GM10266 (cell line): ENCODE measurements around the gene PAK4.

Experiments
- DNase-seq: peaks from one replicate; pipeline ENCODE4 v3.0.0; 2012; ENCODE audit errors: extremely low spot score
- CTCF ChIP-seq: IDR thresholded peaks from 2 replicates; pipeline ENCODE4 v1.5.1; 2012; ENCODE audit warnings: mild to moderate bottlenecking, low read depth; ENCODE audit not compliant: control insufficient read depth, insufficient read depth; ENCODE audit errors: missing control alignments

PAK4 gene

GRCh38 chr19:39170386-39171231, 45.0 kb downstream of the PAK4 start:
- TF ChIP-seq CTCF = no peak
- no peak for DNase-seq

GRCh38 chr19:39171479-39172465, 46.2 kb downstream of the PAK4 start:
- DNase-seq = no peak
- TF ChIP-seq CTCF = no peak

GRCh38 chr19:39172700-39173501, 47.3 kb downstream of the PAK4 start:
- no peak for TF ChIP-seq CTCF
- DNase-seq = no peak

- no peak for TF ChIP-seq CTCF
- no peak for DNase-seq
Observed at GRCh38 chr19:39173502-39173991, 48.0 kb downstream of the PAK4 start.

- no peak for DNase-seq
- TF ChIP-seq CTCF = no peak
Observed at GRCh38 chr19:39174142-39174541, 48.6 kb downstream of the PAK4 start.

GRCh38 chr19:39174558-39175544, 49.3 kb downstream of the PAK4 start:
- no peak for TF ChIP-seq CTCF
- DNase-seq = no peak
